NCI-H1930 (cell line): ENCODE data around the gene ADAMTS16.

Source experiments
- DNase-seq, 2 experiments: peaks; one replicate each; lab custom pipeline; 2025; lab: John Stamatoyannopoulos, UW

Gene ADAMTS16

DNA sequence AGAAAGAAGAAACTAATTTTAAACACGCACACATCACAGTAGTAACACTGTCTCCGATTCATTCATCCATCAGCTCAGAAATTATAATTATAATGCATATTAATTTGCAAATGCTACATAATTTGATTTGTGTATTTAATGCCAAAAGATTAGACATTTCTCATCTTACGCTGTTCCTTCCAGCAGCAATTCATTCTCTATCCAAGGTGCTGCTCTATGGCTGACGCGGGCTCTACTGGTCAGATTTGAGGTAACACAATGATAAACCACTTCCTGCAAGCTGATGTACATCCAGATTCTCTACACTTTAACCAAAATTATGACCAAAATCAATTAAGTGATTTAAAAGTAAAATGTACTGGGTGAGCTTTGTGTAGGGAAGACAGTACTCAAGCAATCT is 204.5 kb downstream of the ADAMTS16 start:
- DNase-seq, result no peak

DNA sequence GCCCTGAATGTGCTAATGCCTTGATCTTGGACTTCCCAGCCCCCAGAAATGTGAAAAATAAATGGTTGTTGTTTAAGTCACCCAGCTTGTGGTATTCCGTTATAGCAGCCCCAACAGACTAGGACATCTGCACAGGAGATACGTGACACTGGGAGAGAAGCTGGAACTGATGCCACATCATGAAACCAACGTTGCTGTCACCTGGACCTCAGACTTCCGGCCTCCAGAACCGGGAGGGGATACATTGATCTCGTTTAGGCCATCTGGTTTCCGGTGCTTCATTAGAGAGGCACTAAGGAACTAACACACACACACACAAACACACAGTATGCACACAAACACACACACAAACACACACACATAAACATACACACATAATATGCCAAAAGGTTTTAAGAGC is 207.3 kb downstream of the ADAMTS16 start:
- no peak for DNase-seq

DNA sequence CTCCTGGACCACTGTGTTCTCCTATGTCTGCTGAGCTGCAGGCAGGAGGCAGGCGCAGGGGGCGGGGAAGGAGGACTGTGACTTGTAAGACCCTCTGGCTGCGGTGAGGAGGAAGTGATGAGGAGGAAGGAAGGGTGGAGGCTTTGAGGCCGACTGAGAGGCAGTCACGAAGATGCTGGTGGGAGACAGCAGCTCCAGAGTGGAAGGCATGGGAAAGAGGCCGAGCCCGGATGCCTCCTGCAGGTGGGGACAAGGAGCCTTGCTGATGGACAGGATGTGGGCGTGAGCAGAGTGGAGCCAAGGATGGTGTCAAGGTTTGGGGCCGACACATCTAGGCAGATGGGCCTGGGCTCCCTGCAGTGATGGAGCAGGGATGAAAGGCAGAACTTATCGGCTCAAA is 208.0 kb downstream of the ADAMTS16 start:
- DNase-seq, result no peak

DNA sequence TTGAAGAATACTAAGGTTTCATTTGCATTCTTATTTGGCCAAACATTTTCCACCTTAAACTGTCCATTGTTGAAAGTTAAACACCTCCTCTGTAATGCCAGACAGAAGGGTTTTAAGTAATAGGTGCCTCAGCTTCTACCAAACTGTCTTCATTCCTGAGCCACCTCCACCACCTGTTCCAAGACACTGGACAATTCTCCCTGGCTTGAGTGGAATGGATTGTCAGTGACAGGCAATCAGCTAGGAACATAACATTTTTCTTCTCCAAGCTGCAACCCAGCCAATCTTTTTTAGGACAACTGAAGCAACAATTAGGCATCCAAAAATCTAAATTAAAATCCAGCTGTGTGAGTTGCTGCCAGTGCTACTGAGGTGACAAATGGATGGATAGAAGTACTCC is 208.4 kb downstream of the ADAMTS16 start:
- no peak for DNase-seq

DNA sequence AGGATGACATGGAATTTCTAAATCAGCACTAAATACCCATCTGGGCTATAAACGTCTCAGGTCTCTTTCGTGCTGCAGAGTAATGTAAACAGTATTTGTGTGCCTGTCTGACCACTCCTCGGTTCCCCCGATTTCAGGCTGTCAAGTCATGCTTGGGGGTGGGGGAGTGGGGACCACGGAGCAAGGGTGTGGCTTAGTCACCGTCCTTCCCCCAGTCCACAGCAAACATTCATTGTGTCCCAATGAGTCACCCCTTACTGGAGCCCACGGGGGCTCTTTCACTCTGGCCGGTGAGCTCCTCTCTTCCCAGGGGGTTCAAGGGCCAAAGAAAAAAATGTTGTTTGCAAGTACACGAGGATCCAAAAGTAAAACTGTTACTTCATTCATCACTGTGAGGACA is 210.0 kb downstream of the ADAMTS16 start:
- DNase-seq, result no peak

DNA sequence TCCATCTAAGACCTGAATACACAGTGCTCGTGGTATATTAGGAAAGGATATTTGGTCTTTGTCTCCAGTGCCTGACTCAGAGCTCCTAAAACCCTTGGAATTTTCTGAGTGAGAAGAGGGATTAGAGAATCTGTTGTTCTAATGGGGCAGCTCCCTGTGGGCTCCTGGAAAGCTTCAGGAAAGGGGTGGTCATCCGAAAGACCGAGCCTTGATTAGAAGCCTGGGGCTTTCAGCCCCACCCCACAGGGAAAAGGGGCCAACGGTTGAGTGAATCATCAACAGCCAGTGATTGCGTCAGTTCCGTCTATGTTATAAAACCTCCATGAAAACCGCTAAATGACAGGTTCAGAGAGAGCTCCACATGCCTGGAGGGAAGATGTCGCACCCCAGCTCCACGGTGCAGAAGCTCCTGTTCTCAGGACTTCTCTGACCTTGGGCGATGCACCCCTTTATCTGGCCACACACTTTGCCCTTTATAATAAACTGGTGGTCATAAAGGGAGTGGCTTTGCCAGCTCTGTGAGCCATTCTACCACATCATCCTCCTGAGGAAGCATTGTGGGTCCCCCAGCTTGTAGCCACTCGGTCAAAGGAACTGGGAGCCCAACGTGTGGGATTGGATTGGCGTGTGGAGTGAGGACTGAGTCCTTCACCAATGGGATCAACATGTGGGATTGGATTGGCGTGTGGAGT is 211.3 kb downstream of the ADAMTS16 start:
- no peak for DNase-seq

DNA sequence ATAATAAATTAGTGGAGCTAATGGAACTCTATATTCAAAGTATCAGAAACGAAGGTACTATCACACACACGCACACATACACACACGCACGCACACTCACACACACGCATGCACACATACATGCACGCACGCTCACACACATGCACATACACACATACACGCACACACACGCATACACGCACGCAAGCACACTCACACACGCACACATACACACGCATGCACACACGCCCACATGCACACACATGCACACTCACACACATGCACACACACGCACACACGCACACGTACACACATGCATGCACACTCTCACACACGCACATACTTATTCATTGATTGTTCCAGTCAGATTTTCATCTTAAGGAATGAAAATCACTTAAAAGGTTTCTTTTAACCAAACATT is 212.5 kb downstream of the ADAMTS16 start:
- DNase-seq, result no peak

DNA sequence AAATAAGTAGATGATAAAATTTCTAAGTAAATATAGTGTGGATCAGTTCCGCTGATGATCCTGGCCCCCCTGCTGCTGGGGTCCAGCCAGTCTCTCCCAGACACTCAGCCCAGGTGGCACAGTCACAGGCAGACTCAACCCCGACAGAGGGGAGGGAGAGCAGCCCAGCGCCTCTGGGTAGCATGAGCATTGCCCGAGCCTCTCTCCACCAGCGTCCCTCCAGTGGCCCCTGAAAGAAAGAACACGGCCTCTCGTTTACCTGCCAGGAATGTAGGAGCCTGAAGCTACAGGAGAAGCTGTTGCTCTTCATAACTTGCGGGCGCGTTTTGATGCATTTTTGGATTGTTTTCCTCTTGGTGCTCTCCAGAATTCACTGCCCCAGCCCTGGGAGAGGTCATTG is 213.6 kb downstream of the ADAMTS16 start:
- DNase-seq, result no peak

DNA sequence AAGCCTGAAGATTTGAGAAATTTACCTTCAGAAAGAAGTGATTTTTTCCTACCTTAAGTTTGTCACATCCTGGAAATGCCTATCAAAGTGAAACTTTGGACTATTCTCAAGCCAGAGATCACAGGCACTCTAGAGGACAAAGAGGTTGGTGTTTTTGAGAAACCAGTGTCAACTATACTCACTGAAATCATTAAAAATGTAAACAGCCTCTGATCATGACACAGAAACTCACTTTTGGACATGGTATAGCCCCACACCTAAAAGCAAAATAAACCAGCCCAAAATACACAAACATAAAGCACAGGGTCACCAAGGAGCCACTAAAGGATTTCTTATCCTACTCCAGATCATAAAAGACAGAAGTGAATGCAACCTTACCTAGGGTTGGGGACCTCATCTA is 216.6 kb downstream of the ADAMTS16 start:
- no peak for DNase-seq

DNA sequence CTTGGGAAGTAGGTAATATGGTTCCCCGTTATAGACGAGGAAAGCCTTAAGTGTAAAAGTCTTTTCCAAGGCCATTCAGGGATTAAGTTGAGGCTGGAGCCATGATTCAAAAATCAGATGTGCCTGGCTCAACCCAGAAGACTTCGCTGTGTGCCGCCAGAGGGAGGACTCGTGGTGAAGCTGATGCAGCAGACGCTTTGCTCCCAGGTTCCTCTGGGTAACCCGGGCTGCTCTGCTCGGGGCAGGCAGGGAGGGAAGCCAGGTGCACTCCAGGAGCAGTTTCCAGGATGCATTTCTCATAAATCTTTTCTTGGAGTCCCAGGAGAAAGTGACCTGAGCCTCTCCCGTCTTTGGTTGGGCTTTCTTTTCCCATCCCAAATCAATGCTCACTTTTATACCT is 219.5 kb downstream of the ADAMTS16 start:
- no peak for DNase-seq

DNA sequence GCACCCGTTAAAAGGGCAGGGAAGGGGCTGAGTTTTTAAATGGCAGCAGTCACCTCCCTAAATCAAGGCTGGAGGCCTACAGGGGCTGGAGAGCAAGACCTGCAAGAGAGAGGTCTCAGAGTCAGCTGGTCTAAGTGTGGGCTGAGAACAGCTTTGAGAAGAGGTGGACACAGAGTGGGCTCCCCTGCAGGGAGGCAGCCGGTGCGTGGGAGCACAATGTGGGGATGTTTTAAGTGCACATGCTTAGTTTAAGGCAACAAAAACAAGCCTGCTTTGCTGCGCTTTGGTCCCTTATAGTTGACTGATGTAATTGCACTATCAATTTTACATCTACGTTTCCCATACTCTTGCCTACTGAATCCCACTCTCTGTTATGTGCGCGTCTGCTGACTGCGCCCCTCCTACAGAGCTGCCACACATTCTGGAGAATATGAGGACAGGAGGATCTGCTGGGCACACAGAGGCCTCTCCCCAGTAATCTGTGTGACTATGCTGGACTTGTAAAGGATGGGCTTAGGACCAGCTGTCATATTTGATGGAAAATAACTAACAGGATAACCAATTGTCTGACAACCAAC is 220.3 kb downstream of the ADAMTS16 start:
- no peak for DNase-seq

DNA sequence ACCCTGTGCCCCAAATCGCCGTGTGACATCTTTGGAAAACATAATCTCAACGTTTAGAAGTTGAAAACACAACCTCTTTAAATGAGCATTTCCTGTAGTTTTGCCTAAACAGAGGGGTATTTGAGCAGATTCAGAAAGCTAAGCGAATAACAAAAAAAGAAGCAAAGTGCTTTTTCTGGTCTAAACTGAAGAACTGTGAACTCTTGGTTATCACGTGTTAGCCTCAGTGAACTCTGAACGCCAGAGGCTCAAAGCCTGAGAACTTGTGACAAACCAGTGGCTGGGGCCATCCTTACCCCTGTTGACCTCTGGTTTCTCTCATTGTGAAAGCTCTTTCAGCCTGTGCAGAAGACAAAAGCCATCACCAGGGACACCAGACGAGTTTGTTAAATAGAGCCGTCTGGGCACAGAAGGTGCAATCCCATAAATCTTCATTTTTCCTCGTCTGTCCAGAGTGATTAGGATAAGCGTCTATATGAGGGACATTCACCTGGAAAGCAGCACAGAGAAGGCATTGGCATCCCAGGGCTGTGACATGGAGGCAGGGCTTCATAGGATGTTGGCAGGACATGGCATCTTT is 220.9 kb downstream of the ADAMTS16 start:
- no peak for DNase-seq

DNA sequence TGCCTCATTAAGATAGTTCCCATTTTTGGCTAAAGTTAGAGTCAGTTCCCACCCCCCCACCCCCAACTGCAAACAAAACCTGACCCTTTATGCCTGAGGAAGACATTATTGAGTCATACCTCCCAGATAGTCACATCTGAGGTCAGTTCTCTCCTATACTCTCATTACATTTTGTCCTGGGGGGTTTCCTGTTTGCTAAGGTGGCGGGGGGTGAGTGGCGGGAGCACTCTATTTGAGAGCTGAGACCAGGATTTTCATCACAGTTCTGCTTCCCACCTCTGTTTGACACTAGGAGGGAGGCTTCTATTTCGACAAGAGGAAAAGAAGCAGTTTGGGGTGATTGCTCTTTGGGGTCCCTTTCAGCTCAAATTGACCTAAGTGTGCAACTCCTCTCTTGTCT is 222.9 kb downstream of the ADAMTS16 start:
- no peak for DNase-seq

DNA sequence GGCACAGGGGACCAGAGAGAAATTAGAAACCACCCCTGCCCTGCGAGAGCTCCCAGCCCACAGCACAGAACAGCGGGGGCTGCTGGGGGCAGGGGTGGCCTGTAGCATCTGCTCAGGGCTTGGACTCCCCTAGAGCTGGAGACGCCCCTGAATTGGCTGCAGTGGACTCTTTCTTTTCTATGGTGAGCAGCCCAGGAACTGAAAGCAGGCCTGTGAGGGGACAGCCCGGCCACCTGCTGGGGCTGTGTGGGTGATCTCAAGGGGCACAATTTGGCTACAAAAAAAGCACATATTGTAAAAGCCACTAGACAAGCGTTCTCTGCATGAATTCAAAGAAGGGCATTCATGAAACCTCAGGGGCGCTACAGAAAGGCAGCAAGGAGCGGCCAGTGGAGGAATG is 224.8 kb downstream of the ADAMTS16 start:
- no peak for DNase-seq

DNA sequence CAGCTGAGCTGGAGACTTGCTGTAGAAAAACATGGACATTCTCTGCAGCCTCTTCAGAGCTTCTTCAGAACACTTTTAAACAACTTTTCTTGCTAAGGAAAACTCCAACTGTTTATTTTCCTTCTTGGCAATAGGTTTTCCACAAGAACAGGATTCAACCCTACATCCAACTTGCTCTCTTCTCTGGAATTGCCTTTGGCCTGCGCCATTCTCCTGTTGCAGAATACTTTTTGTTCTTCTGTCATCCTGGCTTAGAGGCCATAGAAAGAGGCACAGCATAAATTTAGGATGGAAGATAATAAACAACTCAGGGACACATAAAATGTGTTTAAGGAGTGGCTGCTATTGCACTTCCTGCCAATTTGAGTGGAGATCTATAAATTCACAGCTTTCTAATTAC is 227.6 kb downstream of the ADAMTS16 start:
- DNase-seq, result no peak

DNA sequence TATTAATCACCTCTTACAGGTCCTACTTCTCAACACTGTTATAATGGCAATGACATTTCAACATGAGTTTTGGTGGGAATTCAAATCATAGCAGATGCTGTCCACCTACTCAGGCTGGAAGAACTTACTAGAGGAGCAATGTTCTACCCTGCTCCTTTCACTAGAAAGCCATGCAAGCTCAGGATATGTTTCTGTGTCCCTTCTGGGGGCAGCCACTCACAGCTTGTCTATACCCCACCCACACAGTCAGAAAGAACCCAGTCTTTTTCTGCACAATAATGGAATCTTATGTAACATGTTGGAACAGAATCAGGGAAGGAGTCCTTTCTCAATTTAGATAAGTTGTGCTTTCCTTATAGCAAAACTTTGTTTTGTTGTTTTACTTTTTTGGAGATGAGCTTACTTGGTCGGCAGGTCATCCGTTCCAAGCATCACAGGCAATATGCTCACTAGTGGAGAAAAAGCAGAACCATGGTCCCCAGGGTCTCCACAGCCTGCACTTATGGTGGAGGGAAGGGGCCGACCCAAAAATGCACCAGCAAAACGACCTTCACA is 229.0 kb downstream of the ADAMTS16 start:
- no peak for DNase-seq
